Embryonic facial prominence (tissue), 1 donor: ENCODE data around the gene TNFSF10.

Experiments
- DNase-seq: peaks from one replicate; pipeline ENCODE4 v3.0.0-alpha.2; 2016; ENCODE audit errors: extremely low spot score

TNFSF10 gene

GRCh38 chr3:172517859-172518466 is 5.3 kb downstream of the TNFSF10 start:
- DNase-seq, result no peak

- DNase-seq, result no peak
These were observed 6.7 kb downstream of the TNFSF10 start for GRCh38 chr3:172516318-172517214.

- no peak for DNase-seq
These were observed 7.9 kb downstream of the TNFSF10 start for GRCh38 chr3:172515130-172515918.

- no peak for DNase-seq
These were observed 8.6 kb downstream of the TNFSF10 start for GRCh38 chr3:172514678-172515077.

- no peak for DNase-seq
These were observed 9.7 kb downstream of the TNFSF10 start for GRCh38 chr3:172513488-172513887.

- no peak for DNase-seq
These were observed 11.2 kb downstream of the TNFSF10 start for GRCh38 chr3:172511783-172512762.

GRCh38 chr3:172506094-172506493 is 17.1 kb downstream of the TNFSF10 start:
- no peak for DNase-seq

GRCh38 chr3:172501540-172501939 is 21.7 kb downstream of the TNFSF10 start:
- DNase-seq, result no peak

GRCh38 chr3:172490198-172490669 is 33.0 kb downstream of the TNFSF10 start:
- DNase-seq, result peak; percentile 22

- DNase-seq, result no peak
These were observed 45.1 kb downstream of the TNFSF10 start for GRCh38 chr3:172478116-172478515.

- no peak for DNase-seq
These were observed 46.9 kb downstream of the TNFSF10 start for GRCh38 chr3:172476347-172476746.

- no peak for DNase-seq
These were observed 47.5 kb downstream of the TNFSF10 start for GRCh38 chr3:172475703-172476102.

GRCh38 chr3:172471903-172472302 is 51.3 kb downstream of the TNFSF10 start:
- DNase-seq, result no peak

- no peak for DNase-seq
These were observed 52.6 kb downstream of the TNFSF10 start for GRCh38 chr3:172470588-172470987.

GRCh38 chr3:172467170-172467824 is 55.9 kb downstream of the TNFSF10 start:
- DNase-seq, result no peak

- no peak for DNase-seq
These were observed 56.6 kb downstream of the TNFSF10 start for GRCh38 chr3:172466553-172467130.

- DNase-seq, result no peak
These were observed 57.9 kb downstream of the TNFSF10 start for GRCh38 chr3:172465281-172465680.

- DNase-seq, result no peak
These were observed 58.9 kb downstream of the TNFSF10 start for GRCh38 chr3:172464306-172464705.

GRCh38 chr3:172461530-172462138 is 61.6 kb downstream of the TNFSF10 start:
- no peak for DNase-seq

GRCh38 chr3:172456404-172456803 is 66.8 kb downstream of the TNFSF10 start:
- no peak for DNase-seq
